ENCODE results near the gene TRMT11.

- TF ChIP-seq, protein P1, sequence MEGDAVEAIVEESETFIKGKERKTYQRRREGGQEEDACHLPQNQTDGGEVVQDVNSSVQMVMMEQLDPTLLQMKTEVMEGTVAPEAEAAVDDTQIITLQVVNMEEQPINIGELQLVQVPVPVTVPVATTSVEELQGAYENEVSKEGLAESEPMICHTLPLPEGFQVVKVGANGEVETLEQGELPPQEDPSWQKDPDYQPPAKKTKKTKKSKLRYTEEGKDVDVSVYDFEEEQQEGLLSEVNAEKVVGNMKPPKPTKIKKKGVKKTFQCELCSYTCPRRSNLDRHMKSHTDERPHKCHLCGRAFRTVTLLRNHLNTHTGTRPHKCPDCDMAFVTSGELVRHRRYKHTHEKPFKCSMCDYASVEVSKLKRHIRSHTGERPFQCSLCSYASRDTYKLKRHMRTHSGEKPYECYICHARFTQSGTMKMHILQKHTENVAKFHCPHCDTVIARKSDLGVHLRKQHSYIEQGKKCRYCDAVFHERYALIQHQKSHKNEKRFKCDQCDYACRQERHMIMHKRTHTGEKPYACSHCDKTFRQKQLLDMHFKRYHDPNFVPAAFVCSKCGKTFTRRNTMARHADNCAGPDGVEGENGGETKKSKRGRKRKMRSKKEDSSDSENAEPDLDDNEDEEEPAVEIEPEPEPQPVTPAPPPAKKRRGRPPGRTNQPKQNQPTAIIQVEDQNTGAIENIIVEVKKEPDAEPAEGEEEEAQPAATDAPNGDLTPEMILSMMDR (IDR thresholded peaks at IDR 0.05) = no peak
- TF ChIP-seq POLR2A (IDR thresholded peaks at IDR 0.05) = no peak
These were observed 37.3 kb upstream of the TRMT11 start for GRCh38 chr6:125949069-125949468.
